ENCODE results near the gene SPSB1.

Gene SPSB1

GRCh38 chr1:9380711-9381110 lies 88.0 kb downstream of the SPSB1 start (continued):
- TF ChIP-seq ZFHX2 (tag by site-specific recombination; conservative IDR thresholded peaks at IDR 0.05) = no peak
- no peak for TF ChIP-seq ZNF664 (tag by site-specific recombination; IDR thresholded peaks at IDR 0.05)
- TF ChIP-seq ZNF138 (tag by site-specific recombination; IDR thresholded peaks at IDR 0.05; ENCODE audit: borderline replicate concordance) = no peak

- Histone ChIP-seq H3K4me3 (ENCODE audit: low read depth, low read length) (no peak overlapping the region), H3K4me1 (ENCODE audit: control insufficient read depth, insufficient read depth, low read length) (no peaks in the 10 kb centered on the region), H3K36me3 (ENCODE audit: control insufficient read depth in 2 of 2, insufficient read depth in 1 of 2, low read length in 2 of 2) (no peaks in the 10 kb centered on the region), H3K27ac (ENCODE audit: extremely low read depth, low read depth, low read length) (no peak overlapping the region), H3K9me3 (ENCODE audit: control insufficient read depth, insufficient read depth, low read depth, low read length) (no peaks in the 10 kb centered on the region)
- no peak for TF ChIP-seq ZNF571 (tag by site-specific recombination; IDR thresholded peaks at IDR 0.05)
- no peak for TF ChIP-seq ZNF596 (tag by site-specific recombination; IDR thresholded peaks at IDR 0.05)
- no peak for TF ChIP-seq ATF2 (tag by site-specific recombination; IDR thresholded peaks at IDR 0.05; ENCODE audit: low read depth)
- TF ChIP-seq OVOL3 (tag by site-specific recombination; IDR thresholded peaks at IDR 0.05) = no peak
- TF ChIP-seq HOXC10 (CRISPR knock-in tag; IDR thresholded peaks at IDR 0.05) = no peak
- TF ChIP-seq ZNF18 (tag by site-specific recombination; IDR thresholded peaks at IDR 0.05) = no peak
- TF ChIP-seq HIC1 (tag by site-specific recombination; IDR thresholded peaks at IDR 0.05) = no peak
- TF ChIP-seq ZNF239 (tag by site-specific recombination; IDR thresholded peaks at IDR 0.05) = no peak
- TF ChIP-seq GLIS2 (tag by site-specific recombination; IDR thresholded peaks at IDR 0.05) = no peak
- TF ChIP-seq ZNF211 (tag by site-specific recombination; IDR thresholded peaks at IDR 0.05; ENCODE audit: low read depth) = no peak
- no peak for TF ChIP-seq REPIN1 (tag by site-specific recombination; IDR thresholded peaks at IDR 0.05; ENCODE audit: low read depth)
- no peak for TF ChIP-seq ZNF266 (tag by site-specific recombination; IDR thresholded peaks at IDR 0.05; ENCODE audit: low read depth)
- no peak for TF ChIP-seq ZNF133 (tag by site-specific recombination; IDR thresholded peaks at IDR 0.05)
- no peak for TF ChIP-seq ZNF548 (tag by site-specific recombination; IDR thresholded peaks at IDR 0.05)
- no peak for TF ChIP-seq IKZF3 (tag by site-specific recombination; IDR thresholded peaks at IDR 0.05)
- no peak for TF ChIP-seq HOXD13 (CRISPR knock-in tag; IDR thresholded peaks at IDR 0.05; ENCODE audit: borderline replicate concordance)
- no peak for TF ChIP-seq ZNF184 (tag by site-specific recombination; IDR thresholded peaks at IDR 0.05)
- TF ChIP-seq ZBTB20 (tag by site-specific recombination; IDR thresholded peaks at IDR 0.05) = no peak
- TF ChIP-seq GLI2 (tag by site-specific recombination; IDR thresholded peaks at IDR 0.05; ENCODE audit: borderline replicate concordance, low read depth) = no peak
- ChIA-PET CTCF (interaction anchor here (1.0 kb wide), 1 partner anchor 15 kb away, joined by 3 read pairs; no protein-coding TSS in a partner anchor), POLR2A (no interaction called here)
These were observed 90.2 kb downstream of the SPSB1 start for GRCh38 chr1:9382643-9383491.
